IPS-15b (cell line): ENCODE data around the gene KRTAP6-3.

Experiments
- H3K27me3 ChIP-seq: one replicate; pipeline ENCODE4 v1.6.1; 2013; ENCODE audit warnings: low read length; ENCODE audit not compliant: control insufficient read depth, insufficient read depth
- H3K36me3 ChIP-seq: one replicate; pipeline ENCODE4 v1.6.1; 2013; ENCODE audit warnings: low read length; ENCODE audit not compliant: control insufficient read depth, insufficient read depth
- H3K4me1 ChIP-seq: one replicate; pipeline ENCODE4 v1.6.1; 2013; ENCODE audit warnings: mild to moderate bottlenecking, low read length; ENCODE audit not compliant: control insufficient read depth, insufficient read depth
- H3K4me3 ChIP-seq: one replicate; pipeline ENCODE4 v1.5.1; 2013; ENCODE audit warnings: low read depth, low read length
- H3K9ac ChIP-seq: one replicate; pipeline ENCODE4 v1.6.1; 2013; ENCODE audit warnings: low read depth, mild to moderate bottlenecking, low read length
- H3K9me3 ChIP-seq: one replicate; pipeline ENCODE4 v1.6.1; 2013; ENCODE audit warnings: mild to moderate bottlenecking, low read length; ENCODE audit not compliant: control insufficient read depth, insufficient read depth

Gene KRTAP6-3

DNA sequence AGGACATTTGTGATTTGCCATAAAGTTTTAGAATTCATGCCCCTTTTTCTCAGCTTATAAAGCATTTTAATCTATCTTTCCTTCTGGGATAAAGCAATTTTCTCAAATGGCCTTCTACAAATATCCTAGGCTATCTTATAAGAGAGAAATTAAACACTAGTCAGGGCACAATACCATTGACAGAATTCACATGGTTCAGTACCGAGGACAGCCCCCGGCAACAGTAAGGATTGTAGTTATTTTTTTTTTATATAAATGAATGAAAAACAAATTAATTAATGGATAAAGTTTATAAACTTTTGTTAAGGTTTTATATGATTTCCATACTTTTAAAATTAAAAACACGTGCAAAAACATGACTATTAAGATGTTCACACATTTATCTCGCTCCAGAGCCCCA lies 35.9 kb downstream of the KRTAP6-3 start:
- Histone ChIP-seq H3K9ac (no peak overlapping the region), H3K9me3 (no peaks in the 10 kb centered on the region), H3K4me3 (no peak overlapping the region), H3K4me1 (no peaks in the 10 kb centered on the region), H3K27me3 (no peaks in the 10 kb centered on the region), H3K36me3 (no peaks in the 10 kb centered on the region)

DNA sequence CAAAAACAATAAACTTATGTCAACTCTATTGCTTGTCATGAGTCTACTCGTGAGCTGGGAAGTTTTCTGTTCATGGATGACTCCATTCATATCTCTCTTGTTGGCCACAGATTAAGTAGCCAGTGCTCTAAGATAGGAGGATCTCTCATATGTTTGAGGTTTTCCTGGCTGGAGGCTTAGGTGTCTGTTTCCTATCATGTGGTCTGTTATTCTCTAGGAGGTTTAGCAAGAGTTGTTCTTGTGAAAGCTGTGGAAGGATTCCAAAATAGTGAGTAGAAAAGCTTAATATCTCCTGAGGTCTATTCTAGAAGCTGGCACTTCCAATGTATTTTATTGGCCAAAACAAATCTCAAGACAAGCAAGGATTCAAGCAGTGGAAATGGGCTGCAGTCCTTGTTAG lies 37.0 kb downstream of the KRTAP6-3 start:
- no peaks in the 10 kb centered on the region for H3K36me3 ChIP-seq
- H3K27me3 ChIP-seq = no peaks in the 10 kb centered on the region
- no peaks in the 10 kb centered on the region for H3K9me3 ChIP-seq
- no peak overlapping the region for H3K4me3 ChIP-seq
- no peak overlapping the region for H3K9ac ChIP-seq
- H3K4me1 ChIP-seq = no peaks in the 10 kb centered on the region

DNA sequence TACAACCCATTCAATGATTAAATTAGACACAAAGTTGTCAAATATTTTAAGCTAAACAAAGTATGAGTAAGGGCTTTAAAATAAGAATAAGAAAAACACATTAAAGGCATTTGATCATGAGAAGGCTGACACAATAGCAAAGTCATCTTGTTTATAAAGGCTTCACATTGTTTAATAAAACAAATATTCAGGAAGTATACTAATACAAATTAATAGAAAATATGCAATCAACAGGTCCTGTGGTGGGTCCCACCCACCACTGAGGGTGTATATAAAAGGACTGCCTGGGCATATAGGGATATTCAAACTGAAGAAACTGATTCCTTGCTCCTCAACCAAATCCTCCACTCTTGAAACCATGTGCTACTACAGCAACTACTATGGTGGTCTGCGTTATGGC lies 42.7 kb downstream of the KRTAP6-3 start, which contains the start of gene KRTAP20-2:
Gene KRTAP20-2, plus strand, starts transcription at position 301 of the 400 bp plus-strand sequence. Its CDS starts 58 bp downstream, at position 359.
- H3K36me3 ChIP-seq = no peaks in the 10 kb centered on the region
- H3K9ac ChIP-seq = no peak within 1 kb of the TSS
- no peak within 1 kb of the TSS for H3K4me3 ChIP-seq
- no peaks in the 10 kb centered on the region for H3K9me3 ChIP-seq
- no peaks in the 10 kb centered on the region for H3K4me1 ChIP-seq
- H3K27me3 ChIP-seq = no peaks in the 10 kb centered on the region

DNA sequence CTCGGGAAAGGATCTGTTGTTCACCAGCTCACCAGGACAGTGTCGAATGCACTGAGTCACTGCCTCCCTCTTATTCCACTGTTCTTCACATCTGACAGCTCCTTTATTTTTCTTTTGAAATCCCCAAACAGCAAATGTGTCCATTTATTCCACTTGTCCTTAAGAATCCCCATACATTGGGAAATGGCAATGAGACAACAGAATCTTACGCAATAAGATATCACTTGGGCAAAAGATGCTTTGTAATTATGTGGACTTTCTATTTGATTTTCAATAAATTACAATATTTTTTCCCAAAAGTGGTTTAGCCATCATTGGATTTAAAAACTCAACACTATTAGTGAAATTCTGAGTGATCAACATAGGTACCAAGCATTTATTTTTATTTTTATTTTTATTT lies 46.4 kb downstream of the KRTAP6-3 start:
- no peaks in the 10 kb centered on the region for H3K9me3 ChIP-seq

DNA sequence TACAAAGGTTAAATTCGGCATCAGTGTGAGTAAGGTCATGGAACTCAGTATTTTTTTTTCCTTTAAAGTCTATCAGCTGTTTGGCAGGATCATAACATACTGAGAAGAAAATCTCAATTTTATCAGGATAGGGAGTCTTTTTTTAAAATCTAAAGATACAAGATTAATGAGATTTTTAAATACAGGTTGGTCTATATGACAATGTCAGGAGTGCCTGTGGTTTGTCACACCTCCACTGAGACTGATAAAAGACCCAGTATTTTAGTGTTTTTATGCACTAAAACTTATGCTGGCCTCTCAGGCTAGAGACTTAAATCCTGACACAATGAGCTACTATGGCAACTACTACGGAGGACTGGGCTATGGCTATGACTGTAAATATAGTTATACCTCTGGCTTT lies 50.3 kb downstream of the KRTAP6-3 start, which contains the start of gene KRTAP20-3:
Gene KRTAP20-3, plus strand, starts transcription at position 301 of the 400 bp plus-strand sequence.
- Histone ChIP-seq H3K4me3 (no peak within 1 kb of the TSS), H3K9ac (no peak within 1 kb of the TSS), H3K9me3 (no peaks in the 10 kb centered on the region), H3K27me3 (no peaks in the 10 kb centered on the region), H3K4me1 (no peaks in the 10 kb centered on the region), H3K36me3 (no peaks in the 10 kb centered on the region)

More for the DNA sequence above, 46.4 kb downstream of the KRTAP6-3 start:
- no peak overlapping the region for H3K9ac ChIP-seq
- H3K4me1 ChIP-seq = no peaks in the 10 kb centered on the region
- no peaks in the 10 kb centered on the region for H3K27me3 ChIP-seq
- no peak overlapping the region for H3K4me3 ChIP-seq
- H3K36me3 ChIP-seq = no peaks in the 10 kb centered on the region
